ENCODE results near the gene ZNF189. TPM values are rescaled to one million over a fixed set of nuclear protein-coding genes. Genes with fewer than 3 reads are reported as not detected.

The ZNF189 gene
- total RNA-seq, 1 experiment from 2014 or later = 15.8 TPM

GRCh38 chr9:101417977-101418376 lies 19.3 kb downstream of the ZNF189 start:
- TF ChIP-seq, protein P1, sequence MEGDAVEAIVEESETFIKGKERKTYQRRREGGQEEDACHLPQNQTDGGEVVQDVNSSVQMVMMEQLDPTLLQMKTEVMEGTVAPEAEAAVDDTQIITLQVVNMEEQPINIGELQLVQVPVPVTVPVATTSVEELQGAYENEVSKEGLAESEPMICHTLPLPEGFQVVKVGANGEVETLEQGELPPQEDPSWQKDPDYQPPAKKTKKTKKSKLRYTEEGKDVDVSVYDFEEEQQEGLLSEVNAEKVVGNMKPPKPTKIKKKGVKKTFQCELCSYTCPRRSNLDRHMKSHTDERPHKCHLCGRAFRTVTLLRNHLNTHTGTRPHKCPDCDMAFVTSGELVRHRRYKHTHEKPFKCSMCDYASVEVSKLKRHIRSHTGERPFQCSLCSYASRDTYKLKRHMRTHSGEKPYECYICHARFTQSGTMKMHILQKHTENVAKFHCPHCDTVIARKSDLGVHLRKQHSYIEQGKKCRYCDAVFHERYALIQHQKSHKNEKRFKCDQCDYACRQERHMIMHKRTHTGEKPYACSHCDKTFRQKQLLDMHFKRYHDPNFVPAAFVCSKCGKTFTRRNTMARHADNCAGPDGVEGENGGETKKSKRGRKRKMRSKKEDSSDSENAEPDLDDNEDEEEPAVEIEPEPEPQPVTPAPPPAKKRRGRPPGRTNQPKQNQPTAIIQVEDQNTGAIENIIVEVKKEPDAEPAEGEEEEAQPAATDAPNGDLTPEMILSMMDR (conservative IDR thresholded peaks at IDR 0.05) = no peak
- Histone ChIP-seq H4K8ac (replicated peaks; ENCODE audit: insufficient read length, low read depth, low read length) (no peak overlapping the region), H3K79me2 (ENCODE audit: insufficient read depth, low read length) (no peaks in the 10 kb centered on the region), H3K56ac (ENCODE audit: insufficient read length, low read depth, low read length) (no peak overlapping the region), H2BK120ac (ENCODE audit: low read depth, low read length, poor library complexity, severe bottlenecking) (no peak overlapping the region), H3K23ac (ENCODE audit: insufficient read length, low read depth, low read length) (no peak overlapping the region), H3K9me3 (ENCODE audit: control insufficient read depth, low read depth, low read length) (no peaks in the 10 kb centered on the region), H2BK12ac (ENCODE audit: insufficient read length, low read depth, low read length) (no peak overlapping the region), H3K79me1 (ENCODE audit: insufficient read depth, low read depth, low read length, poor library complexity, severe bottlenecking) (no peaks in the 10 kb centered on the region), H2BK15ac (ENCODE audit: low read depth, low read length) (no peak overlapping the region), H4K20me1 (ENCODE audit: control insufficient read depth, insufficient read depth, insufficient read length) (no peaks in the 10 kb centered on the region), H2AK5ac (ENCODE audit: insufficient read length, low read length) (no peak overlapping the region), H4K5ac (ENCODE audit: insufficient read length, low read depth, low read length) (no peak overlapping the region), H3K4me2 (ENCODE audit: insufficient read depth, insufficient read length, low read length) (no peak overlapping the region), H2AFZ (ENCODE audit: low read length) (no peak overlapping the region), H3K18ac (ENCODE audit: insufficient read length, low read depth, low read length) (no peak overlapping the region), H2BK5ac (ENCODE audit: insufficient read length, low read length) (no peak overlapping the region), H3K23me2 (ENCODE audit: insufficient read length, low read depth, low read length, poor library complexity, severe bottlenecking) (no peaks in the 10 kb centered on the region), H3K4me1 (ENCODE audit: insufficient read depth, low read length) (no peaks in the 10 kb centered on the region), H3K14ac (ENCODE audit: insufficient read depth, low read length) (no peak overlapping the region), H3T11ph (ENCODE audit: low read length) (no peak overlapping the region), H3K4ac (ENCODE audit: low read depth, low read length) (no peak overlapping the region), H3K27ac (ENCODE audit: insufficient read length, low read depth, low read length) (no peak overlapping the region), H2BK20ac (ENCODE audit: low read depth, low read length, poor library complexity, severe bottlenecking) (no peak overlapping the region), H3K9ac (ENCODE audit: extremely low read depth, insufficient read length, low read length) (no peak overlapping the region), H3K27me3 (ENCODE audit: insufficient read depth, low read length) (no peaks in the 10 kb centered on the region), H4K91ac (ENCODE audit: insufficient read length, low read depth, low read length) (no peak overlapping the region)
- H3K27ac Mint-ChIP-seq = no peak overlapping the region
- no peak overlapping the region for H3K4me3 Mint-ChIP-seq
- peaks cover 7% of the 10 kb centered on the region for H3K27me3 Mint-ChIP-seq (ENCODE audit: low read depth)
- DNase-seq = no peak
- peaks cover 0 to 7% of the 10 kb centered on the region in 2 experiments; a peak in 4 of 5 replicates for H3K9me3 Mint-ChIP-seq
- peaks cover 2 to 4% of the 10 kb centered on the region in 2 experiments; a peak in 3 of 4 replicates for H3K4me1 Mint-ChIP-seq
- peaks cover 0 to 4% (median 2%) of the 10 kb centered on the region in 3 experiments; a peak in 3 of 7 replicates for H3K36me3 Mint-ChIP-seq (ENCODE audit: insufficient read depth in 1 of 3, low read depth in 3 of 3)
